Glomerular visceral epithelial cell (primary cell): ENCODE results near the gene ILKAP.

Experiments used
- DNase-seq: peaks from one replicate; pipeline ENCODE4 v3.0.0-alpha.2; 2016; ENCODE audit errors: extremely low spot score

Gene ILKAP

DNA sequence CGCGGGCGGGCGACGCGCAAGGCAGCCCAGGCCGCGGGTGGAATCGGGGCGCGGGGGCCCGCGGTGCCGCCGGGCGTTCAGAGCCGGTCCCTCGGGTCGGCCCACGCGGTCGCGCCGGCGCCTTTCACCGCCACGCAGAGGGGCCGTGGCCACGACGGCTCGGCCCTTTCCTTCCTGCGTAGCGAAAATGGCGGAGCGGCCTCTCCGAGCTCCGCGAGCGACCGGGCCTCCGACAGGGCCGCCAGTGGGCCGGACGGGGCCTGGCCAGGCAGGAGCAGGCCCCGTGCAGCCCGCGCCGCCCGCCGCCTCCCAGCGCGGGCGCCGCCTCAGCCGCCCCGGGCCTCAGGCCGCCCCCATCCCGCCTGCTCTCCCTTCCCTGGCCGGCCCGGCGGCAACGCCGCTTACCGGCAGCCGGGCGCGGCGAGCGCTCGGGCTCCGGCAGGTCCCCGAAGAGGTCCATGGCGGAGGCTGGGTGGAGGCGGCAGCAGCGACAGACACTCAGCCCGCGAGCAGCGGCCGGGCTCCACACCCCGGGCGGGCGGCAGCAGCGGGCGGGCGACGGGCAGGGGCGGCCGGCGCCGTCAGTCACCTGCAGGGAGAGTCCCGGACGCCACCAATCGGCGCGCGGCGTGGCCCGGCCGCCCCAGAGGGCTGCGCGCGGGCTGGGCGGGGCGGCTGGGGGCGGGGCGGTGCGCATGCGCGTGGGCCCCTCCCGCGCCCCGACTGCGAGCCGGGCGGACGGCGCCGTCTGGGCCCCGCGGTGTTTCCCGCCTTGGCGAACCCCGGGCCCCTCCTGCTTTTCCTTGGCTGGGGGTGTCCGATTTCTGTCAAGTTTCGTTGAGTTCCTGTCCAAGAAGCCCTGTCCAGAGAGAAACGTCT is at the start of gene ILKAP:
ILKAP (minus strand) TSS at position 602 of the 879 bp plus-strand sequence; CDS start at position 460, 142 bp downstream.
- peak; percentile 94 for DNase-seq

- no peak for DNase-seq
Observed at GRCh38 chr2:238252766-238253630, 49.5 kb upstream of the ILKAP start.

DNA sequence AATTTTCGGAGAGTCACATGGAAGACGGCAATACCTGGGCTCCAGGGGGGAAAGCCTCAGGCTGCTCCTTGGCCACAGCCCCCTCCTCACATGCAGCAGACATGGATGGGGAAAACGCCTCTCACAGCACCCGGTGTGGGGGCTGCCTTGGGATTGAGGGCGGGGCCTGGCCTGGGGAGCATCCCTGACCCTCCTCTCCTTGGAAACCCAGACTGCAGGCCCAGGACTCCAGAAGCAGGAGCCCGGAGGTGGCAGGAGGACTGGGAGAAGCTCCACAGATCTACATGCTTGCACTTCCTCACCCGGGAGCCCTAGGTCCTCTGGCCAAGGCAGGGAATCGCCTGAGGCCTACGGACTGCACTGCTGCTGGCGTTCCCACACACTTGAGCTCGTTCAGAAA is 48.5 kb upstream of the ILKAP start:
- no peak for DNase-seq

- DNase-seq, result no peak
Observed at GRCh38 chr2:238251331-238251730, 47.8 kb upstream of the ILKAP start.

- no peak for DNase-seq
Observed at GRCh38 chr2:238250896-238251295, 47.4 kb upstream of the ILKAP start.

- no peak for DNase-seq
Observed at GRCh38 chr2:238247841-238248453, 44.5 kb upstream of the ILKAP start.

- DNase-seq, result no peak
Observed at GRCh38 chr2:238247002-238247822, 43.7 kb upstream of the ILKAP start.

DNA sequence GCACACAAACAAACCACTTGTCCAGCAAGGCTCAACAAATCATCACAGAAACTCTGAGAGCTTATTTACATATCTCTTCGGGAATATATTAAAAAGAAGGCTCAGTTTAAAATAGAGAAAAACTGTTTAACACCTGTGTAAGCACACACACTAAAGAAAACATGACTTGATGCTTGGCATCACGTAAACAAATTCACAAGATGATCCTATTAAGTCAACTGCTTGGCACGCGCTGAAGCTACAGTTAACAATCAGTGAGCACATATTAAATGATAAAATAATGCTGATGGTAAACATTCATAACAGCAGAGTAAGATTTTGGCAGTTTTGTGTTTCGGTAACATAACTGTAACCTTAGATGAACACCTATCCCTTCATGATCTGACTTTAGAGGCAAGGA is 40.7 kb upstream of the ILKAP start:
- no peak for DNase-seq

DNA sequence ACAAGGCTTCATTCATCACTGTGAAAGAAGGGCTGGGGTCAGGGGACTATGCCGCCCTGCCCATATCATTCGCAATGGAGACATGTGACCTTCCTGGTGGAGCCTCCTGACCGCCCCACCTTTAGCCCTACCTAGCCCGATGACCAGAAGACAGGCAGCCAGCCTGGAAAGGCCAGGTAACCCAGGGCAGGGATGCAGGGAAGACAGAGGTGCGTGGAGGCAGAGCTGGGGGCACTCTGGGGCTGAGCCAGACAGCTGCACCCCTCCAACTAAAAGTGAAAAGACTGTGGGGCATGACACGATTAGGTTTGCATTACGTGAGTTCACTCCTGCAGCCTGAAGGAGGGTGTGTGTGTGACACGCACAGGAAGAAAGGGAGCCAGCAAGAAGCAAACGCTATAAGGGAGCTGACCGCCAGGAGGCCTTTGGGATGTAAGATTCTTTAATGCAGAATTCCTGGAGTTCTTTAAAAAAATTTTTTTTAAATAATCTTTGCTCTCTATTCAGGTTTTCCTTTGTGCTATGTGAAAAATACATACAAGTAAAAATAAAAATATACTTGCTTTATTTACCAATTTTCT is 40.1 kb upstream of the ILKAP start:
- DNase-seq, result no peak

- no peak for DNase-seq
Observed at GRCh38 chr2:238242731-238243495, 39.4 kb upstream of the ILKAP start.

GRCh38 chr2:238241970-238242369 is 38.5 kb upstream of the ILKAP start:
- DNase-seq, result no peak

- no peak for DNase-seq
Observed at GRCh38 chr2:238240757-238241711, 37.5 kb upstream of the ILKAP start.

DNA sequence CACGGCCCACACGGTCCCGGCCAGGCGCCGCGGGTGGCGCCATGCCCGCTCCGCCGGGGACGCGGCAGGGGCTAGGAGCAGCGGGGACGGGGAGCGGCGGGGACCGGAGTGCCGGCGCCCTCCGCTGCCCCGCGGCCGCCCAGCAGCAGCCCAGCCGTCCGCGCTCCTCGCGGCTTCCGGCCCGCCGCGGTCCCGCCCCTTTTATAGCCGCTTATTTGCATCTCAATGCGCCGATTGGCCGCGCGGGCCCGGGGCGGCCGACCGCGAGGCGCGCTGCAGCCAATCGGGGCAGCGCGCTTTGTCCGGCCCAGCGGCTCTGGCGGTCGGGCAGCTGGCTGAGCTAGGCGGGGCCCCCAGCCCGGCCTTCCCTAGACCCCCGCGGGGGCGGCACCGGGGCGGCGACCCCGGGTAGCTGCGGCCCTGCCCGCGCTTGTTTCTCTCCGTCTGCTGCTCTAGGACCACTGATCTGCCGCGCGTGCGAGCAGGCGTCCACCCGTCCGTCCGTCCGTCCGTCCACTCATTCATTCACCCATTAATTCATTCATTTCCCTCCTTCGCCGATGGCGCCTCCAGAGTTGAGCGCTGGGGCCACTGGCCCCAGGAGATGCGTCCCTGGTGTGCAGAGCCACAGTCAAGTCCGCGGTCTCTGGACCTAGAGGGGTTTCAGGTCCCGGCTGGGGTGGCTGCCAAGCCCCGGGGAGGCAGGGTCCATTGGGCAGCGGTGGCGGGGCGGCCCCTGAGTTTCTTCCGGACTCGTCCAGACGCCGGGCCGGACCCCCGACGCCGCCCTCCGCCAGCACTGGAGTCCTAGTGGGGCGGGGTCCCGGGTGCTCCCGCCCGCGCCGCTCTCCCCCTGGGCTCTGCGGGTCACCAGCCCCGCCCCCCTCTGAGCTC is 36.6 kb upstream of the ILKAP start, which contains the start of gene HES6:
HES6 (minus strand) TSS at position 176 of the 894 bp plus-strand sequence; CDS start at position 43, 133 bp downstream.
- DNase-seq, result peak; percentile 94

GRCh38 chr2:238239543-238239862 is 36.0 kb upstream of the ILKAP start:
- peak; percentile 51 for DNase-seq

- DNase-seq, result no peak
Observed at GRCh38 chr2:238238766-238239542, 35.5 kb upstream of the ILKAP start.

GRCh38 chr2:238238311-238238765 is 34.8 kb upstream of the ILKAP start:
- DNase-seq, result no peak
